NCI-H524 treated with DMSO at 0.1 percent for 48 hours (cell line): Measurements from ENCODE around the gene SMIM44.
"Not testable (repeated sequence)": the region's sequence is repeated elsewhere in the genome, so short reads cannot be mapped to it uniquely, and the experiment has no call there.

ENCODE experiments used
- DNase-seq: peaks from one replicate; lab custom pipeline; 2025; lab: John Stamatoyannopoulos, UW

Gene SMIM44

GRCh38 chr19:3483226-3483628 is at the start of gene SMIM44:
TSS of gene SMIM44 (minus strand) at chr19:3483441. CDS start at chr19:3483403, 38 bp downstream.
- DNase-seq: no peak

GRCh38 chr19:3533033-3533432 is 49.8 kb upstream of the SMIM44 start:
- DNase-seq: no peak

GRCh38 chr19:3532154-3532786 is 49.0 kb upstream of the SMIM44 start:
- DNase-seq: no peak

- DNase-seq: no peak
Observed at GRCh38 chr19:3531716-3532115, 48.5 kb upstream of the SMIM44 start.

GRCh38 chr19:3530389-3530788 is 47.1 kb upstream of the SMIM44 start:
- DNase-seq: no peak

- DNase-seq: not testable (repeated sequence)
Observed at GRCh38 chr19:3529299-3529698, 46.1 kb upstream of the SMIM44 start.

GRCh38 chr19:3528539-3529211 is 45.4 kb upstream of the SMIM44 start:
- no peak for DNase-seq

GRCh38 chr19:3528080-3528479 is 44.8 kb upstream of the SMIM44 start:
- no peak for DNase-seq

- no peak for DNase-seq
Observed at GRCh38 chr19:3527238-3527910, 44.1 kb upstream of the SMIM44 start.

GRCh38 chr19:3526507-3527237 is 43.4 kb upstream of the SMIM44 start:
- DNase-seq: no peak

GRCh38 chr19:3524904-3525451 is 41.7 kb upstream of the SMIM44 start:
- no peak for DNase-seq

GRCh38 chr19:3524078-3524842 is 41.0 kb upstream of the SMIM44 start:
- DNase-seq: no peak

- DNase-seq: no peak
Observed at GRCh38 chr19:3523361-3524077, 40.3 kb upstream of the SMIM44 start.

GRCh38 chr19:3522421-3523360 is 39.5 kb upstream of the SMIM44 start:
- no peak for DNase-seq

GRCh38 chr19:3521104-3521445 is 37.8 kb upstream of the SMIM44 start:
- DNase-seq: no peak

GRCh38 chr19:3520166-3521103 is 37.2 kb upstream of the SMIM44 start:
- DNase-seq: no peak

- DNase-seq: no peak
Observed at GRCh38 chr19:3519126-3519525, 35.9 kb upstream of the SMIM44 start.

- DNase-seq: no peak
Observed at GRCh38 chr19:3518659-3519058, 35.4 kb upstream of the SMIM44 start.

- DNase-seq: no peak
Observed at GRCh38 chr19:3518255-3518654, 35.0 kb upstream of the SMIM44 start.
